ENCODE measurements around the gene PEX19. TPM values are rescaled to one million over a fixed set of nuclear protein-coding genes. Genes with fewer than 3 reads are reported as not detected.

The PEX19 gene
- total RNA-seq, 1 experiment from 2014 or later, result 70.1 TPM

GRCh38 chr1:160239582-160240299 is 45.2 kb downstream of the PEX19 start:
- DNase-seq (ENCODE audit: low read depth), result no peak

- DNase-seq (ENCODE audit: low read depth), result no peak
These were observed 46.5 kb downstream of the PEX19 start for GRCh38 chr1:160238408-160238807.

GRCh38 chr1:160237558-160237957 is 47.4 kb downstream of the PEX19 start:
- DNase-seq (ENCODE audit: low read depth), result no peak

GRCh38 chr1:160236806-160237205 is 48.1 kb downstream of the PEX19 start:
- DNase-seq (ENCODE audit: low read depth), result no peak

- no peak for DNase-seq (ENCODE audit: low read depth)
These were observed 52.0 kb downstream of the PEX19 start for GRCh38 chr1:160232911-160233310.

- DNase-seq (ENCODE audit: low read depth), result no peak
These were observed 56.5 kb downstream of the PEX19 start for GRCh38 chr1:160228431-160228830.

- no peak for DNase-seq (ENCODE audit: low read depth)
These were observed 57.4 kb downstream of the PEX19 start for GRCh38 chr1:160227561-160227960.

GRCh38 chr1:160227034-160227433 is 57.9 kb downstream of the PEX19 start:
- no peak for DNase-seq (ENCODE audit: low read depth)

Other genes starting within 250 kb of the PEX19 start
- under 0.01 TPM in 1 of 2 replicates, not detected in the other for gene KCNJ10, start 215.0 kb downstream of the PEX19 start, total RNA-seq (2014; rRNA removed; shearing (Covaris generic))
- not detected in 2 replicates for gene KCNJ9, start 203.6 kb downstream of the PEX19 start, total RNA-seq (2014; rRNA removed; shearing (Covaris generic))
- gene IGSF8, start 186.5 kb downstream of the PEX19 start, total RNA-seq (2014; rRNA removed; shearing (Covaris generic)), result 26.0 and 27.6 TPM in 2 replicates
- gene ATP1A2, start 169.4 kb downstream of the PEX19 start, total RNA-seq (2014; rRNA removed; shearing (Covaris generic)), result not detected in 2 replicates
- gene ATP1A4, start 133.5 kb downstream of the PEX19 start, total RNA-seq (2014; rRNA removed; shearing (Covaris generic)), result not detected in 2 replicates
- gene CASQ1, start 94.6 kb downstream of the PEX19 start, total RNA-seq (2014; rRNA removed; shearing (Covaris generic)), result not detected in 2 replicates
- gene PEA15, start 79.7 kb downstream of the PEX19 start, total RNA-seq (2014; rRNA removed; shearing (Covaris generic)), result 51.9 and 57.7 TPM in 2 replicates
- 32.1 and 58.1 TPM in 2 replicates for gene DCAF8, start 22.6 kb downstream of the PEX19 start, total RNA-seq (2014; rRNA removed; shearing (Covaris generic))
- 137 and 168 TPM in 2 replicates for gene COPA, start 58.1 kb upstream of the PEX19 start, total RNA-seq (2014; rRNA removed; shearing (Covaris generic))
- 35.0 and 52.0 TPM in 2 replicates for gene NCSTN, start 58.2 kb upstream of the PEX19 start, total RNA-seq (2014; rRNA removed; shearing (Covaris generic))
- not detected in 2 replicates for gene NHLH1, start 81.9 kb upstream of the PEX19 start, total RNA-seq (2014; rRNA removed; shearing (Covaris generic))
- 1.9 and 2.0 TPM in 2 replicates for gene VANGL2, start 115.4 kb upstream of the PEX19 start, total RNA-seq (2014; rRNA removed; shearing (Covaris generic))
- gene SLAMF6, start 238.1 kb upstream of the PEX19 start, total RNA-seq (2014; rRNA removed; shearing (Covaris generic)), result not detected in 2 replicates

Measured in Daoy (cell line).